Keratinocyte (primary cell): ENCODE measurements around the gene RHOG. TPM values are rescaled to one million over a fixed set of nuclear protein-coding genes. Genes with fewer than 3 reads are reported as not detected.
A peak's percentile ranks its signal among the peaks of the same experiment; 100 is the strongest.

Experiments used
- DNase-seq: peaks from one replicate; pipeline ENCODE4 v3.0.0-alpha.2; 2011; ENCODE audit warnings: low read depth, missing footprints, low spot score
- FAIRE-seq: peaks from 2 replicates; lab custom pipeline; 2011; peaks lifted over from hg19 to GRCh38; lab: Jason Lieb, UNC
- H2AFZ ChIP-seq: 2 replicates; pipeline ENCODE4 v1.6.0; 2012; ENCODE audit warnings: low read length, control low read depth, inconsistent platforms; ENCODE audit not compliant: control insufficient read depth
- H3K27ac ChIP-seq: 2 replicates; pipeline ENCODE4 v1.5.1; 2011; ENCODE audit warnings: low read length; ENCODE audit not compliant: control insufficient read depth, insufficient read depth
- H3K27me3 ChIP-seq: 3 replicates; pipeline ENCODE4 v1.6.0; 2011; ENCODE audit warnings: low read length; ENCODE audit not compliant: control insufficient read depth, insufficient read depth; ENCODE audit errors: extremely low read depth
- H3K36me3 ChIP-seq, 2 experiments: 2 replicates in 1 of 2; 3 replicates in 1 of 2; pipeline ENCODE4 v1.5.1; 2011; ENCODE audit warnings: low read length in 2 of 2, mild to moderate bottlenecking in 1 of 2; ENCODE audit not compliant: control insufficient read depth in 2 of 2, insufficient read depth in 2 of 2; ENCODE audit errors: extremely low read depth in 1 of 2
- H3K4me1 ChIP-seq: 3 replicates; pipeline ENCODE4 v1.5.1; 2011; ENCODE audit warnings: low read length; ENCODE audit not compliant: control insufficient read depth, insufficient read depth; ENCODE audit errors: extremely low read depth
- H3K4me2 ChIP-seq: 3 replicates; pipeline ENCODE4 v1.6.0; 2011; ENCODE audit warnings: low read depth, low read length; ENCODE audit not compliant: control insufficient read depth, insufficient read depth; ENCODE audit errors: extremely low read depth
- H3K4me3 ChIP-seq, 3 experiments: fragments of 200-600 bp in 1 of 3; sonication (generic) in 1 of 3; 2 replicates in 2 of 3; 3 replicates in 1 of 3; pipeline ENCODE4 v1.5.1; 2011 to 2016; ENCODE audit warnings: low read length in 3 of 3, mild to moderate bottlenecking in 3 of 3, control low read depth in 2 of 3, inconsistent platforms in 1 of 3, low read depth in 1 of 3, mixed read lengths in 1 of 3, mixed run types in 1 of 3, moderate library complexity in 1 of 3; ENCODE audit not compliant: control insufficient read depth in 2 of 3, insufficient read depth in 2 of 3; ENCODE audit errors: extremely low read depth in 1 of 3
- H3K79me2 ChIP-seq: 2 replicates; pipeline ENCODE4 v1.6.0; 2012; ENCODE audit warnings: low read length; ENCODE audit not compliant: control insufficient read depth, insufficient read depth
- H3K9ac ChIP-seq: 3 replicates; pipeline ENCODE4 v1.6.0; 2011; ENCODE audit warnings: low read length; ENCODE audit not compliant: control insufficient read depth, insufficient read depth; ENCODE audit errors: extremely low read depth
- H3K9me1 ChIP-seq: 3 replicates; pipeline ENCODE4 v1.6.0; 2011; ENCODE audit warnings: low read length; ENCODE audit not compliant: control insufficient read depth, insufficient read depth; ENCODE audit errors: extremely low read depth
- H3K9me3 ChIP-seq: 2 replicates; pipeline ENCODE4 v1.5.1; 2012; ENCODE audit warnings: low read depth, low read length; ENCODE audit not compliant: control insufficient read depth
- H4K20me1 ChIP-seq: 3 replicates; pipeline ENCODE4 v1.6.0; 2011; ENCODE audit warnings: low read length; ENCODE audit not compliant: control insufficient read depth, insufficient read depth; ENCODE audit errors: extremely low read depth
- EZH2 ChIP-seq: IDR thresholded peaks from one replicate; pipeline ENCODE4 v1.6.1; 2012; ENCODE audit warnings: inconsistent platforms, mild to moderate bottlenecking, low read length, moderate library complexity
- dilution Hi-C: fragments of 300-500 bp; cut with MboI; formaldehyde crosslinking; loops from one replicate; pipeline ENCODE4 v1.7.0; 2020; ENCODE audit warnings: low sequenced_read_pairs; ENCODE audit not compliant: extremely low pct_ligation_motif_present
- polyA plus RNA-seq, 5 experiments: library from polyadenylated mRNA; depleted of rRNA in 3 of 5; stranded (reverse) in 3 of 5; stranded (forward) in 1 of 5; unstranded in 1 of 5; fragments of >200 nt; gene quantifications; 1 replicate in 1 of 5; 2 replicates in 3 of 5; 3 replicates in 1 of 5; pipeline versions ENCODE4 v1.2.1 to v1.2.3, GENCODE V29; 2011 to 2012; ENCODE audit warnings: missing spikeins in 2 of 5, low read depth in 1 of 5, low replicate concordance in 1 of 5
- TF ChIP-seq, protein P1 (sequence below), 3 experiments: IDR thresholded peaks in 1 of 3; conservative IDR thresholded peaks in 1 of 3; optimal IDR thresholded peaks in 1 of 3; 2 replicates in 2 of 3; 3 replicates in 1 of 3; pipeline versions ENCODE3 to v1.5.1; 2011; ENCODE audit warnings: low read length in 3 of 3, mild to moderate bottlenecking in 3 of 3, moderate library complexity in 2 of 3, control low read depth in 1 of 3, inconsistent platforms in 1 of 3; ENCODE audit not compliant: insufficient read depth in 2 of 3; ENCODE audit errors: extremely low read depth in 1 of 3

The RHOG gene
- polyA plus RNA-seq, 1 donor (not counting 4 experiments of a cell fraction or from before 2014, with no cell fraction given): 39.8 TPM

GRCh38 chr11:3877364-3878257 lies 36.9 kb upstream of the RHOG start:
- Histone ChIP-seq H3K27ac (peak overlapping the region; percentile 34), H3K9ac (no peak overlapping the region), H2AFZ (no peak overlapping the region), H3K9me1 (no peaks in the 10 kb centered on the region), H3K79me2 (peaks cover 62% of the 10 kb centered on the region), H3K4me2 (peak overlapping the region; percentile 17), H3K27me3 (no peaks in the 10 kb centered on the region), H3K36me3 (no peaks in the 10 kb centered on the region), H3K4me3 (no peak overlapping the region), H4K20me1 (no peaks in the 10 kb centered on the region), H3K9me3 (no peaks in the 10 kb centered on the region), H3K4me1 (peaks cover 24% of the 10 kb centered on the region)
- FAIRE-seq (peak; percentile 41), DNase-seq (no peak)
- dilution Hi-C loops: no loop called here
- TF ChIP-seq, protein P1, sequence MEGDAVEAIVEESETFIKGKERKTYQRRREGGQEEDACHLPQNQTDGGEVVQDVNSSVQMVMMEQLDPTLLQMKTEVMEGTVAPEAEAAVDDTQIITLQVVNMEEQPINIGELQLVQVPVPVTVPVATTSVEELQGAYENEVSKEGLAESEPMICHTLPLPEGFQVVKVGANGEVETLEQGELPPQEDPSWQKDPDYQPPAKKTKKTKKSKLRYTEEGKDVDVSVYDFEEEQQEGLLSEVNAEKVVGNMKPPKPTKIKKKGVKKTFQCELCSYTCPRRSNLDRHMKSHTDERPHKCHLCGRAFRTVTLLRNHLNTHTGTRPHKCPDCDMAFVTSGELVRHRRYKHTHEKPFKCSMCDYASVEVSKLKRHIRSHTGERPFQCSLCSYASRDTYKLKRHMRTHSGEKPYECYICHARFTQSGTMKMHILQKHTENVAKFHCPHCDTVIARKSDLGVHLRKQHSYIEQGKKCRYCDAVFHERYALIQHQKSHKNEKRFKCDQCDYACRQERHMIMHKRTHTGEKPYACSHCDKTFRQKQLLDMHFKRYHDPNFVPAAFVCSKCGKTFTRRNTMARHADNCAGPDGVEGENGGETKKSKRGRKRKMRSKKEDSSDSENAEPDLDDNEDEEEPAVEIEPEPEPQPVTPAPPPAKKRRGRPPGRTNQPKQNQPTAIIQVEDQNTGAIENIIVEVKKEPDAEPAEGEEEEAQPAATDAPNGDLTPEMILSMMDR (optimal IDR thresholded peaks at IDR 0.05 in 1 of 3, IDR thresholded peaks at IDR 0.05 in 1 of 3, conservative IDR thresholded peaks at IDR 0.05 in 1 of 3; ENCODE audit: extremely low read depth in 1 of 3, insufficient read depth in 2 of 3, low read length in 3 of 3): no peak
- no peak for TF ChIP-seq EZH2

DNA sequence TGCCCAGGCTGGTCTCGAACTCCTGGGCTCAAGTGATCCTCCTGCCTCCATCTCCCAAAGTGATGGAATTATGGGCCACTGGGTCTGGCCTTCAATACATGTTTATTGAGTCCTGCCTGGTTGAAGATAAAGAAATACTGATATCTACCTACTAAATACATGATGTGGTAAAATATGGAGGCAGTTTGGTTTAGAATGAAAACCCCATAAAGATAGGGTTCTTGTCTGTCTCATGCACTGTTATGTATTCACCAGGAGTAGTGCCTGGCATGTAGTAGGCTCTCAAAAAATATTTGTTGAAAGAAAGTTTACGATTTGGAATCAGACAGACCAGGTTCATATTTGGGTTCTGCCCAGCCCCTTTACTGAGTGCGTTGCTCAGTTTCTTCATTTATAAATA lies 35.9 kb upstream of the RHOG start:
- H3K9me3 ChIP-seq: no peaks in the 10 kb centered on the region
- FAIRE-seq (no peak), DNase-seq (no peak)
- H3K4me2 ChIP-seq: no peak overlapping the region
- no peaks in the 10 kb centered on the region for H3K9me1 ChIP-seq
- no peak overlapping the region for H3K27ac ChIP-seq
- H3K27me3 ChIP-seq: no peaks in the 10 kb centered on the region
- H3K36me3 ChIP-seq: no peaks in the 10 kb centered on the region
- H2AFZ ChIP-seq: no peak overlapping the region
- H3K79me2 ChIP-seq: peaks cover 62% of the 10 kb centered on the region
- no peaks in the 10 kb centered on the region for H4K20me1 ChIP-seq
- TF ChIP-seq, protein P1 (optimal IDR thresholded peaks at IDR 0.05 in 1 of 3, IDR thresholded peaks at IDR 0.05 in 1 of 3, conservative IDR thresholded peaks at IDR 0.05 in 1 of 3; ENCODE audit: extremely low read depth in 1 of 3, insufficient read depth in 2 of 3, low read length in 3 of 3): no peak
- TF ChIP-seq EZH2: no peak
- H3K4me1 ChIP-seq: peaks cover 24% of the 10 kb centered on the region
- no peak overlapping the region for H3K4me3 ChIP-seq
- H3K9ac ChIP-seq: no peak overlapping the region
- dilution Hi-C loops: no loop called here
